ENCODE results near the gene TGIF1. TPM values are rescaled to one million over a fixed set of nuclear protein-coding genes. Genes with fewer than 3 reads are reported as not detected.
"Not testable (repeated sequence)": the region's sequence is repeated elsewhere in the genome, so short reads cannot be mapped to it uniquely, and the experiment has no call there.

The TGIF1 gene
- 10 to 100 TPM; 16.0 to 31.7 (median 18.3) TPM for polyA plus RNA-seq

DNA sequence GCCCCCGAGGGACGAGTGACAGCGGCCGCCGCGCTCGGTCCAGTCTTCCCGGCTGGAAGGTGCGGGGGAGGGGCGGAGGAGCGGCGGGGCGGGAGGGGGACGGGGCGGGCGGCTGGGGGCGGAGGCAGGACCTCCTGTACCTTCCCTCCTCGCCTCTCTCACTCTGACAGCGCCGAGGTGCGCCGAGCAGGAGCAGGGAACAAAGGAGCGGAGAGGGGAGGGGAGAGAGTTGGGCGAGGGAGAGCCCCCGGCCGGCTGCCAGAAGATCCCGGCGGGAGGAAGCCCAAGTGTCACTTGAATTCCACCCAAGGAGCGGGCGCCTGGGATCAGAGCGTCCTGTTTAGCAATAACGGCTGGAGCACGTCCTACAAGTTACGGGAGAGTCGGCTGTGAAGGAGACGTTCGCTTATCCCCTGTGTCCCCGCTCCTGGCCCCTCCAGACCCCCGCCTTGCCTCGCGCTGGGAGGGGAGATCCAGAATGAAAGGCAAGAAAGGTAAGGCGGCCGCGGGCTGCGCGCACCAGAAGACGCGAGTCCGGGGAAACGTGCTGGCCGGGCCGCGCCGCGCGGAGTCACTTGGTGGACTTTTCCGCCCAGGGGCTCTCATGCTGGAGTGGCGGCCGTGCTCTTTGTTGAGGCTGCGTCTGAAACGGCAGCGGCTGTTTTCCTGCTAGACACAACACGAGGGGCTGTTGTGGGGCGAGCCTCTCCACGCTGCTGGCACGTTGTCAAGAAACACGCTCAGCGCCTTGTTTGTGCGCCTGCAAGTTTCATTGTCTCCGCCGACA is at the start of gene TGIF1:
Gene TGIF1, plus strand, starts transcription at position 161 of the 787 bp plus-strand sequence. Its CDS starts 318 bp downstream, at position 479.
- Mint-ChIP-seq H3K4me3 (peak within 1 kb of the TSS; percentile 94 to 99 (median 94)), H3K9me3 (no peaks in the 10 kb centered on the region), H3K36me3 (no peaks in the 10 kb centered on the region), H3K27ac (peak within 1 kb of the TSS; percentile 99 to 100 (median 100)), H3K4me1 (peaks cover 53 to 64% of the 10 kb centered on the region in 2 donors), H3K27me3 (ENCODE audit: low read depth in 3 of 3) (peaks cover 33 to 49% (median 43%) of the 10 kb centered on the region in 3 donors)
- DNase-seq, result peak; percentile 76 to 85 (median 80)

DNA sequence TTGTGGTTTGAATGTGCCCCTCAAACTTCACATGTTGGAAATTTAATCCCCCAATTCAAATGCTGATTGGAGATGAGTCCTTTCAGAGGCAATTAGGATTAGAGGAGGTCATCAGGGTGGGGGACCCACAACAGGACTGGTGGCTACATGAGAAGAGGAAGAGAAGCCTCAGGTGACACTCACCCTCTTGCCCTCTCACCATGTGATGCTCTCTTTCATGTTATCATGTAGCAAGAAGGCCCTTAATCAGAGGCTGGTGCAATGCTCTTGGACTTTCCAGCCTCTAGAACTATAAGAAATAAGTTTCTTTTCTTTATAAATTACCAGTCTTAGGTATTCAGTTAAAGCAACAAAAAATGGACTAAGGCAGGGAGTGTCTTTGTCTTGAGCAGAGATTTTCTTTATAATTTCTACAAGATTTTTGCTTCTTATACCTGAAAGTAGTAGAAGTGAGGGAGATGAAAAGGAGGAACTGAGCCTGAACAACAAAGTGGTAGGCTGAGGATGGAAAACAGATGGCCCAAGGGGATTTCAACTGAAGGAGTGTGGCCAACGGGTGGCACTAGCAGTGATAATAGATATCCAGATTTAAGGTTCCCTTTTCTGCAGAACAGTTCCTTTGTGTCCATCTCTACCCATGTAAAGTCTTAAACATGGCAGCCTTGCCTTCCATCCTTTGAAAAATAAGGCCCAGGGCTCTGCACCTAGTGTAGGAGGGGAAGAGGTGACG is 49.2 kb upstream of the TGIF1 start:
- peaks cover 0 to 2% of the 10 kb centered on the region in 2 donors for H3K4me1 Mint-ChIP-seq
- no peak overlapping the region for H3K27ac Mint-ChIP-seq
- peaks cover 0 to 3% (median 0%) of the 10 kb centered on the region in 6 donors for H3K9me3 Mint-ChIP-seq
- H3K36me3 Mint-ChIP-seq, result no peaks in the 10 kb centered on the region
- peaks cover 0 to 6% (median 1%) of the 10 kb centered on the region in 3 donors for H3K27me3 Mint-ChIP-seq (ENCODE audit: low read depth in 3 of 3)
- no peak overlapping the region for H3K4me3 Mint-ChIP-seq
- DNase-seq, result no peak

DNA sequence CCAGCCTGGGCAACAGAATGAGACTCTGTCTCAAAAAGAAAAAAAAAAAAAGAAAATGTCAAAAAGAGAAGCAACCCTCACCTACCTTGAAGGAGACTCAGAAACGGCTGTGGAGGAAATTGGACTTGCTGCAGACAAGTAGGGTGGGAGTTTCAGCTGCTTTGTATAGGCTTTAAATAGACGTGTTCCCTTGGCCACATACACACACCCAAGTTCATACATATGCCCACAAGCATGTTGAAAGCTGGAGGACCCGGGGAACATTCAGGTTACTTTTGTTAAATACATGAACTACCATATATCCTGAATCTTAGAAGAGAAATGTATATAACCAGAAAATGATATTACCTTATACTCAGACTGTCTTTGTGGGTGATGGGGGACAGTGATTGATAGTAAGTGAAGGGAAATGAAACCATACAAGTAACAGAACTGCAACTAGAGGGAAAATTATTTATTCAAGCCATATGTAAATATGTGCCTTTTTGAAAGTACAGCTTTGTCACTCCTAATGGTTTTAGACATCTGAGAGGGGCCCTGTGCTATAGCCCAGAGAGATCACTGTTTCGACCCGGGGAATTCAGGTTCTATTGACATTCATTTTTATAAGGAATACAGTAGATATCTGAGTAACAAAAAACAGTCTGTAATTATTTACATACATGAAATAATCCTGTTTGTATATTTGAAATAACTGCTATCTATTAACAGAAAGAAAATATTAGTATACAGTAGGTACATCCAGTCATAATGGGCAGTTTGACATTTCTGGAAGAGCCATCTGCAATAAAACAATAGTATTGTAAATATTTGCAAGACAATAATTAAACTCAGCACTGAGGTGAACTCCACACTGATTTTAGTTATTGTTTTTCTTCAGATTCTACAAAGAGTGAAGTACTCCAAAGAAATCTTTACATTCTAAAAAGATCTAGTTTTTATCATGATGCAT is 48.0 kb upstream of the TGIF1 start:
- peaks cover 0 to 4% (median 0%) of the 10 kb centered on the region in 3 donors for H3K27me3 Mint-ChIP-seq (ENCODE audit: low read depth in 3 of 3)
- peaks cover 0 to 3% (median 0%) of the 10 kb centered on the region in 6 donors for H3K9me3 Mint-ChIP-seq
- no peak overlapping the region for H3K27ac Mint-ChIP-seq
- H3K4me3 Mint-ChIP-seq, result no peak overlapping the region
- no peak for DNase-seq
- peaks cover 0 to 2% of the 10 kb centered on the region in 2 donors for H3K4me1 Mint-ChIP-seq
- no peaks in the 10 kb centered on the region for H3K36me3 Mint-ChIP-seq

DNA sequence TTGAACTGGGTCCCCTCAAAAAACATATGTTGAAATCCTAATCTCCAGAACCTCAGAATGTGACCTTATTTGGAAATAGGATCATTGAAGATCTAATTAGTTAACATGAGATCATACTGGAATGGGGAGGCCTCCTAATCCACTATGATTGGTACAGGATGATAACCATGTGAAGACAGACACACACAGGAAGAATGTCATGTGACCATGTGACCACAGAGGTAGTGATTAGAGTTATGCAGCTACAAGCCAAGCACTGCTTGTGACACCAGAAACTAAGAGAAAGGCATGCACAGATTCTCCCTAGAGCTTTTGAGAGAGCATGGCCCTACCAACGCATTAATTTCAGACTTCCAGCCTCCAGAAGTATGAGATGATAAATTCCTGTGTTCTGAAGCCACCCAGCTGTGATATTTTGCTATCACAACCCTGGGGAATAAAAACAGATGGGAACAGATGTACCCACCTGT is 47.0 kb upstream of the TGIF1 start:
- no peak overlapping the region for H3K27ac Mint-ChIP-seq

DNA sequence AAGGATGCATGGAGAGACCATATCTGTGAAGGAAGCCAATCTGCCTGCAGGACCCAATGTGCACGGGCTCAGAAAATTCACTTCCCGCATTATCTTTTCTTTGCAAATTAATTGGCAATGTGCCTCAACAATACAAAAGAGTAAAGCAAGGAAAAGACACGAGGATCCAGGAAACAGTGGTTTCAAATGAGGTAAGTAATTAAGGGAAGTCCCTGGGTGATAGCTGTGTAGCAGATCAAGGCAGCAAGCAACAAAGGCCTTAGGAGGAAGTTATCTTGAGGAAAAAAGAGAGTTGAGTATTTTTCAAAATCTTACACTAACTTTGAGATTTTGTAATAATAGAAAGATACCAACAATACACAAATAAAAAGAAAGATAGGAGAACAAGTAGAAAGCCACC is 44.3 kb upstream of the TGIF1 start:
- no peak overlapping the region for H3K27ac Mint-ChIP-seq
- peaks cover 0 to 2% of the 10 kb centered on the region in 2 donors for H3K4me1 Mint-ChIP-seq
- H3K9me3 Mint-ChIP-seq, result no peaks in the 10 kb centered on the region
- peaks cover 2 to 4% (median 3%) of the 10 kb centered on the region in 3 donors for H3K27me3 Mint-ChIP-seq (ENCODE audit: low read depth in 3 of 3)
- no peaks in the 10 kb centered on the region for H3K36me3 Mint-ChIP-seq
- no peak for DNase-seq
- no peak overlapping the region for H3K4me3 Mint-ChIP-seq

More for the DNA sequence above, 47.0 kb upstream of the TGIF1 start:
- H3K4me1 Mint-ChIP-seq, result peaks cover 0 to 2% of the 10 kb centered on the region in 2 donors
- peaks cover 0 to 3% (median 0%) of the 10 kb centered on the region in 6 donors for H3K9me3 Mint-ChIP-seq
- no peak overlapping the region for H3K4me3 Mint-ChIP-seq
- peaks cover 0 to 4% (median 0%) of the 10 kb centered on the region in 3 donors for H3K27me3 Mint-ChIP-seq (ENCODE audit: low read depth in 3 of 3)
- no peaks in the 10 kb centered on the region for H3K36me3 Mint-ChIP-seq
- DNase-seq, result no peak

DNA sequence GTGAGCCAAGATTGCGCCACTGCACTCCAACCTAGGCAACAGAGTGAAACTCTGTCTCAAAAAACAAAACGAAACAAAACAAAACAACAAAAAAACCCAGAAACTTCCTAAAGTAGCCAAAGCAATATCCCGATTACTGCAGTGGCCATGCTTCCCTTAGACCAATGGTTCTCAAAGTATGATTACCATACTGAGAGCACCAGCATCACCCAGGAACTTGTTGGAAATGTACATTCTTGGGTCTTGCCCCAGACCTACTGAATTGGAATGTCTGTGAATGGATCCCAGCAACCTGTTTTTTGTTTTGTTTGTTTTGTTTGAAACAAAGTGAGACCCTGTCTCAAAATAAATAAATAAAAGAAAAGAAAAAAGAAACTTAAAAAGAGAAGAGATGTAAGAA is 41.9 kb upstream of the TGIF1 start:
- Mint-ChIP-seq H3K4me3 (no peak overlapping the region), H3K36me3 (no peaks in the 10 kb centered on the region), H3K9me3 (no peaks in the 10 kb centered on the region), H3K4me1 (no peaks in the 10 kb centered on the region), H3K27me3 (ENCODE audit: low read depth in 3 of 3) (peaks cover 2 to 4% (median 3%) of the 10 kb centered on the region in 3 donors), H3K27ac (no peak overlapping the region)
- no peak for DNase-seq

DNA sequence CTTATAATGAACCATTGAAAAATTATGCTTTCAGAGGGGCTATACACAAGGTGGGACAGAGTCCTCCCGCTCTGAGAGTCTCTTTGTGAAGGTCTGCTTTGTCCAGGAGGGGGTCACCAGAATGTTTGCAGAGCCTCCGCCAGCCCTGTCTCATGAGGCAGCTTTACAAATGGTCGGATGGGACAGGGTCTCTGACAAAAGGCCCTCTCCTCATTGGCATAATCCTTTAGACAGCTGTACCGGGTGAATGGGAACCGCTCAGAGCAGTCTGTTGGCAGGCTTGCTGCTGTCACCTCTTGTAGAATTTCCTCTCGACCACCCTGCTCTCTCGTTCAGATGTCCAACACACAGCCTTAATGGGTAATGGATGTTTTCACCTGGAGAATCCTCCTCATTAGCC is 40.2 kb upstream of the TGIF1 start:
- no peak overlapping the region for H3K27ac Mint-ChIP-seq

DNA sequence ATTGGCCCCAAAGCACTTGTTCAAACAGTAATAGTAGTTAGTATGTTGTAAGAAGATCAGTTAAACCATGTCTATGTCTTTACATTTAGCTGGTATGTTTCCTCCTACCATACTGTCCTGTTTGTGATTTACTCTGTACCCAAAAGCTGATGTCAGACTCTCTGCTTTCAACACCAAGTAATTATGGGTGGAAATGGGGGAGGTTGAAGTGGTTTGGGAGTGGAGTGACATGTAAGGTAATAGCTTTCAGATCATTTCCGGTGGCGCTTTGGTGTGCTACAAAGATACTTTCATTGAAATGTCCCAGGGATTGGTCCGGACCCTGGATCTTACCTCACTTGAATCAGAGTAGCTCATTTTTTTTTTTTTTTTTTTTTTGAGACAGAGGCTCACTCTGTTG is 39.7 kb upstream of the TGIF1 start:
- peaks cover 2 to 4% (median 3%) of the 10 kb centered on the region in 3 donors for H3K27me3 Mint-ChIP-seq (ENCODE audit: low read depth in 3 of 3)
- H3K4me1 Mint-ChIP-seq, result no peaks in the 10 kb centered on the region
- no peak overlapping the region for H3K4me3 Mint-ChIP-seq
- no peaks in the 10 kb centered on the region for H3K9me3 Mint-ChIP-seq
- DNase-seq, result no peak
- H3K36me3 Mint-ChIP-seq, result no peaks in the 10 kb centered on the region
- no peak overlapping the region for H3K27ac Mint-ChIP-seq

More for the DNA sequence above, 40.2 kb upstream of the TGIF1 start:
- no peak for DNase-seq
- Mint-ChIP-seq H3K4me1 (no peaks in the 10 kb centered on the region), H3K36me3 (no peaks in the 10 kb centered on the region), H3K9me3 (no peaks in the 10 kb centered on the region), H3K4me3 (no peak overlapping the region), H3K27me3 (ENCODE audit: low read depth in 3 of 3) (peaks cover 2 to 4% (median 3%) of the 10 kb centered on the region in 3 donors)

DNA sequence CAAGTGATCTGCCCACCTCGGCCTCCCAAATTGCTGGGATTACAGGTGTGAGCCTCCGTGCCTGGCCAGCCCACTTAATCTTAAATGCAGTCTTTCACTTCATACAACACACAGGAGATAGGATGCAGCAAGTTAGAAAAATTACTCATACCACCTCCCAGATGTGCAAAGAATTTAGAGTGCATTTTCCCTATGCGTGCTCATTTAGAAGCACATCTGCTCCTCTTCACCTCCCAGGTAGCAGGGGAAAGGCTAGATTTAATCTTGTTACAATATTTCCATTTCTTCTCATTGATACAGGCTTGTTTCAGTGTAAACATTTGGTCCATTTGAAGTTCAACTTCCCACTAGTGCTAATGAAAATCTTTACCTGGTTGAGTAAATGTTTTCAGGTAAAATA is 39.1 kb upstream of the TGIF1 start:
- H3K9me3 Mint-ChIP-seq; H3K27me3 Mint-ChIP-seq (ENCODE audit: low read depth in 3 of 3); H3K4me1 Mint-ChIP-seq; DNase-seq; H3K4me3 Mint-ChIP-seq; H3K36me3 Mint-ChIP-seq; H3K27ac Mint-ChIP-seq: not testable (repeated sequence)

DNA sequence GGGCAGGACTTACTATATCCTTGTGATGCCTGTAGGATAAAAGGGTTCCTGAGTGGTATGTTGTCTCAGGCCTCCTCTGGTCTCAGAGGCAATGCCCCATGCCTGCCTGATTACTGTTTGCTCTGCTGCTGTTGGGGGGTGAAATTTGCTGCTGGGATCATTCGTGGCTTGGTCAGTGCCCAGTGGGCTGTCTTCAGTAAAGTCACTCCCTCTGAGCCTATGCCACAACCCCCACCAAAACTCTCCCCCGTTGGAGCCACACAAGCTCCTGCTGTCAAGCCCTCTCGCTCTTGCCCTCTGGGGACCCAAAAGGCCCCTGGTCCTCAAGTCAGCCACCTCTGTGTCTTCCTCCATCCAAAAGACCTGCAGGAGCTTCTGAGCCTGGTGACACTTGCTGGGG is 38.6 kb upstream of the TGIF1 start:
- Mint-ChIP-seq H3K36me3 (no peaks in the 10 kb centered on the region), H3K9me3 (no peaks in the 10 kb centered on the region), H3K27ac (no peak overlapping the region), H3K4me3 (no peak overlapping the region), H3K27me3 (ENCODE audit: low read depth in 3 of 3) (peaks cover 2 to 3% (median 2%) of the 10 kb centered on the region in 3 donors), H3K4me1 (no peaks in the 10 kb centered on the region)
- no peak for DNase-seq

DNA sequence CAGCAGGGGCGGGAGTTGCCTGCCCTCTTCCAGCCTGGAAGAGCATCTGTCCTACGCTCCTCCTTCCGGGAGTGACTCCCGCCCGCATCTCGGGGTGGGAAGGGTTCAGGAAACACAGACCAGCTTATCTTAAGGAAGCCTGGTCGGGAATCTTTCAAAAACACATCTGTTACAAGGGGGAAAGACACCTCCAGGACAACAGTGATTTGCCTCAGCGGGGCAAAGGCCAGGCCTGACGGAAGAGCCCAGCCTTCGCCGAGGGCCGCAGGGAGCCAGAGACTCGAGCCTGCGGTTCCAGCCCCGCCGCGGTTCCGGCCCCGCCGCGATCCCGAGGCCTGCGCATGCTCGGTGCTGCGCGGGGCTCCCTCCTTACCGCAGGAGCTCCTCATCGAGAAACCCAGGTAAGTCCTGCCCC is 38.1 kb upstream of the TGIF1 start:
- DNase-seq, result peak; percentile 7 to 14 (median 10)
- Mint-ChIP-seq H3K27ac (no peak overlapping the region), H3K27me3 (ENCODE audit: low read depth in 3 of 3) (peaks cover 2 to 3% (median 2%) of the 10 kb centered on the region in 3 donors), H3K4me1 (no peaks in the 10 kb centered on the region), H3K36me3 (no peaks in the 10 kb centered on the region), H3K9me3 (no peaks in the 10 kb centered on the region), H3K4me3 (peak overlapping the region in 4 of 5 donors; percentile 21 to 49 (median 32))

DNA sequence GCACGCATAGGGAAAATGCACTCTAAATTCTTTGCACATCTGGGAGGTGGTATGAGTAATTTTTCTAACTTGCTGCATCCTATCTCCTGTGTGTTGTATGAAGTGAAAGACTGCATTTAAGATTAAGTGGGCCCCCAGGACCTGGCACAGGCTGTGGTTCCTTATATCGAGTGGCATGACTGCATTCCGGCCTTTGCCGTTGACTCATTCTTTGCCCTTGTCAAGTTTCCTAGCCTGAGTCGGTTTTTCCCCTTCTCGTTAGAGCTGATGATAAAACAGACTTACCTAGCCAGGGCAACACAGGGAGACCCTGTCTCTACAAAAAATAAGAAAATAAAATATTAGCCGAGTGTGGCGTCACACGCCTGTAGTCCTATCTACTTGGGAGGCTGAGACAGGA is 37.4 kb upstream of the TGIF1 start:
- H3K36me3 Mint-ChIP-seq; H3K27ac Mint-ChIP-seq; H3K27me3 Mint-ChIP-seq (ENCODE audit: low read depth in 3 of 3); H3K9me3 Mint-ChIP-seq; DNase-seq; H3K4me1 Mint-ChIP-seq: not testable (repeated sequence)
- peak overlapping the region in 1 of 5 donors; percentile 21 for H3K4me3 Mint-ChIP-seq

DNA sequence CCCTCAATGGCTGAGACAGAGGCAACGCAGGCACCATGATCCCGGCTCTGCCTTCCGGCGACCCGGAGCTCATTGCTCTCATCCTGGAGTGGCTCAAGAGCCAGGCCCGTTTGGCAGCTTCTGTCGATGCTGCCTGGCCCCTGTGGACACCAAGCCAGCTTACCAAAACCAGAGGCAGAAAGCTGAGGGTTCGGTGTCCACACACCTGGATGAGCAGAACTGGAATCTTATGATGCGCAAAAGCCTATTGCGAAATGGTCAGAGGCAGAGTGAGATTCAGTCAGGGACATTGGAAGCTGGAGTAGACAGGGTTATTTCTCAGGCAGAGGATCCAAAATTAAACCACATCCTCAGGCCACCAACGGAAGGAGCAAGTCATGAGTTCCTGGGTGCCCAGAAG is 34.9 kb upstream of the TGIF1 start:
- no peaks in the 10 kb centered on the region for H3K9me3 Mint-ChIP-seq
- no peaks in the 10 kb centered on the region for H3K4me1 Mint-ChIP-seq
- no peaks in the 10 kb centered on the region for H3K36me3 Mint-ChIP-seq
- peaks cover 0 to 2% (median 2%) of the 10 kb centered on the region in 3 donors for H3K27me3 Mint-ChIP-seq (ENCODE audit: low read depth in 3 of 3)
- no peak overlapping the region for H3K4me3 Mint-ChIP-seq
- H3K27ac Mint-ChIP-seq, result no peak overlapping the region
- no peak for DNase-seq

Measured in immature natural killer cell (primary cell).